Measurements from ENCODE around the gene ADAM23.

Gene ADAM23

GRCh38 chr2:206511283-206511682 is 68.0 kb downstream of the ADAM23 start:
- Mint-ChIP-seq H3K36me3 (ENCODE audit: low read depth) (no peaks in the 10 kb centered on the region), H3K27ac (no peak overlapping the region), H3K4me1 (ENCODE audit: low read depth) (peaks cover 12% of the 10 kb centered on the region), H3K9me3 (no peaks in the 10 kb centered on the region), H3K4me3 (no peak overlapping the region), H3K27me3 (peaks cover 16% of the 10 kb centered on the region)
- DNase-seq, result no peak

GRCh38 chr2:206512999-206513398 is 69.7 kb downstream of the ADAM23 start:
- no peak overlapping the region for H3K4me3 Mint-ChIP-seq
- peaks cover 16% of the 10 kb centered on the region for H3K27me3 Mint-ChIP-seq

GRCh38 chr2:206515580-206515979 is 72.2 kb downstream of the ADAM23 start:
- H3K4me3 Mint-ChIP-seq, result no peak overlapping the region
- H3K27me3 Mint-ChIP-seq, result peaks cover 16% of the 10 kb centered on the region
- H3K4me1 Mint-ChIP-seq (ENCODE audit: low read depth), result peaks cover 12% of the 10 kb centered on the region
- H3K9me3 Mint-ChIP-seq, result no peaks in the 10 kb centered on the region
- no peaks in the 10 kb centered on the region for H3K36me3 Mint-ChIP-seq (ENCODE audit: low read depth)
- no peak for DNase-seq
- no peak overlapping the region for H3K27ac Mint-ChIP-seq

More at GRCh38 chr2:206512999-206513398, 69.7 kb downstream of the ADAM23 start:
- Mint-ChIP-seq H3K4me1 (ENCODE audit: low read depth) (peaks cover 12% of the 10 kb centered on the region), H3K9me3 (no peaks in the 10 kb centered on the region), H3K27ac (no peak overlapping the region), H3K36me3 (ENCODE audit: low read depth) (no peaks in the 10 kb centered on the region)
- DNase-seq, result no peak

GRCh38 chr2:206518997-206519396 is 75.7 kb downstream of the ADAM23 start:
- Mint-ChIP-seq H3K4me1 (ENCODE audit: low read depth) (peaks cover 3% of the 10 kb centered on the region), H3K4me3 (no peak overlapping the region), H3K36me3 (ENCODE audit: low read depth) (no peaks in the 10 kb centered on the region), H3K9me3 (no peaks in the 10 kb centered on the region), H3K27me3 (peaks cover 12% of the 10 kb centered on the region), H3K27ac (no peak overlapping the region)
- no peak for DNase-seq

- DNase-seq, result no peak
- Mint-ChIP-seq H3K36me3 (ENCODE audit: low read depth) (no peaks in the 10 kb centered on the region), H3K4me1 (ENCODE audit: low read depth) (peaks cover 3% of the 10 kb centered on the region), H3K9me3 (no peaks in the 10 kb centered on the region), H3K27ac (no peak overlapping the region), H3K4me3 (no peak overlapping the region), H3K27me3 (peaks cover under 1% of the 10 kb centered on the region)
Measured at GRCh38 chr2:206520450-206520849, 77.1 kb downstream of the ADAM23 start.

- Mint-ChIP-seq H3K4me3 (no peak overlapping the region), H3K27me3 (no peaks in the 10 kb centered on the region), H3K9me3 (no peaks in the 10 kb centered on the region), H3K4me1 (ENCODE audit: low read depth) (peaks cover 3% of the 10 kb centered on the region), H3K27ac (no peak overlapping the region), H3K36me3 (ENCODE audit: low read depth) (no peaks in the 10 kb centered on the region)
- DNase-seq, result no peak
Measured at GRCh38 chr2:206521115-206521514, 77.8 kb downstream of the ADAM23 start.

GRCh38 chr2:206521612-206522011 is 78.3 kb downstream of the ADAM23 start:
- no peak for DNase-seq
- no peak overlapping the region for H3K27ac Mint-ChIP-seq
- no peak overlapping the region for H3K4me3 Mint-ChIP-seq
- no peaks in the 10 kb centered on the region for H3K9me3 Mint-ChIP-seq
- H3K4me1 Mint-ChIP-seq (ENCODE audit: low read depth), result peaks cover 3% of the 10 kb centered on the region
- peaks cover 3% of the 10 kb centered on the region for H3K27me3 Mint-ChIP-seq
- no peaks in the 10 kb centered on the region for H3K36me3 Mint-ChIP-seq (ENCODE audit: low read depth)

GRCh38 chr2:206526416-206526815 is 83.1 kb downstream of the ADAM23 start:
- H3K36me3 Mint-ChIP-seq (ENCODE audit: low read depth), result no peaks in the 10 kb centered on the region
- peaks cover 13% of the 10 kb centered on the region for H3K27me3 Mint-ChIP-seq
- peaks cover 17% of the 10 kb centered on the region for H3K4me1 Mint-ChIP-seq (ENCODE audit: low read depth)
- no peak overlapping the region for H3K27ac Mint-ChIP-seq
- no peaks in the 10 kb centered on the region for H3K9me3 Mint-ChIP-seq
- no peak for DNase-seq
- H3K4me3 Mint-ChIP-seq, result no peak overlapping the region

- Mint-ChIP-seq H3K27me3 (peaks cover 17% of the 10 kb centered on the region), H3K27ac (no peak overlapping the region), H3K4me3 (no peak overlapping the region), H3K36me3 (ENCODE audit: low read depth) (no peaks in the 10 kb centered on the region), H3K4me1 (ENCODE audit: low read depth) (peaks cover 20% of the 10 kb centered on the region), H3K9me3 (no peaks in the 10 kb centered on the region)
- DNase-seq, result no peak
Measured at GRCh38 chr2:206527153-206527552, 83.8 kb downstream of the ADAM23 start.

- Mint-ChIP-seq H3K4me1 (ENCODE audit: low read depth) (peaks cover 20% of the 10 kb centered on the region), H3K4me3 (peak overlapping the region; percentile 63), H3K27me3 (peaks cover 20% of the 10 kb centered on the region), H3K27ac (no peak overlapping the region), H3K9me3 (no peaks in the 10 kb centered on the region), H3K36me3 (ENCODE audit: low read depth) (no peaks in the 10 kb centered on the region)
- DNase-seq, result no peak
Measured at GRCh38 chr2:206530727-206531126, 87.4 kb downstream of the ADAM23 start.

- peaks cover 19% of the 10 kb centered on the region for H3K27me3 Mint-ChIP-seq
- H3K36me3 Mint-ChIP-seq (ENCODE audit: low read depth), result no peaks in the 10 kb centered on the region
- peaks cover 23% of the 10 kb centered on the region for H3K4me1 Mint-ChIP-seq (ENCODE audit: low read depth)
- no peak for DNase-seq
- no peak overlapping the region for H3K27ac Mint-ChIP-seq
- H3K9me3 Mint-ChIP-seq, result no peaks in the 10 kb centered on the region
- no peak overlapping the region for H3K4me3 Mint-ChIP-seq
Measured at GRCh38 chr2:206531996-206532543, 88.7 kb downstream of the ADAM23 start.

GRCh38 chr2:206533977-206534376 is 90.6 kb downstream of the ADAM23 start:
- no peak overlapping the region for H3K27ac Mint-ChIP-seq

GRCh38 chr2:206535260-206535986 is 92.1 kb downstream of the ADAM23 start:
- H3K36me3 Mint-ChIP-seq (ENCODE audit: low read depth), result no peaks in the 10 kb centered on the region
- no peaks in the 10 kb centered on the region for H3K9me3 Mint-ChIP-seq
- H3K27ac Mint-ChIP-seq, result no peak overlapping the region
- peaks cover 20% of the 10 kb centered on the region for H3K4me1 Mint-ChIP-seq (ENCODE audit: low read depth)
- no peak for DNase-seq
- H3K4me3 Mint-ChIP-seq, result no peak overlapping the region
- H3K27me3 Mint-ChIP-seq, result peaks cover 17% of the 10 kb centered on the region

More at GRCh38 chr2:206533977-206534376, 90.6 kb downstream of the ADAM23 start:
- H3K4me3 Mint-ChIP-seq, result no peak overlapping the region
- H3K27me3 Mint-ChIP-seq, result peaks cover 16% of the 10 kb centered on the region
- peaks cover 24% of the 10 kb centered on the region for H3K4me1 Mint-ChIP-seq (ENCODE audit: low read depth)
- DNase-seq, result no peak
- H3K36me3 Mint-ChIP-seq (ENCODE audit: low read depth), result no peaks in the 10 kb centered on the region
- H3K9me3 Mint-ChIP-seq, result no peaks in the 10 kb centered on the region

GRCh38 chr2:206540757-206541156 is 97.4 kb downstream of the ADAM23 start:
- Mint-ChIP-seq H3K36me3 (ENCODE audit: low read depth) (no peaks in the 10 kb centered on the region), H3K4me3 (no peak overlapping the region)

GRCh38 chr2:206543073-206543472 is 99.7 kb downstream of the ADAM23 start:
- Mint-ChIP-seq H3K27ac (no peak overlapping the region), H3K27me3 (peaks cover 3% of the 10 kb centered on the region), H3K9me3 (no peaks in the 10 kb centered on the region), H3K36me3 (ENCODE audit: low read depth) (no peaks in the 10 kb centered on the region), H3K4me3 (no peak overlapping the region), H3K4me1 (ENCODE audit: low read depth) (peaks cover 14% of the 10 kb centered on the region)
- no peak for DNase-seq

More at GRCh38 chr2:206540757-206541156, 97.4 kb downstream of the ADAM23 start:
- Mint-ChIP-seq H3K4me1 (ENCODE audit: low read depth) (peaks cover 19% of the 10 kb centered on the region), H3K27ac (no peak overlapping the region), H3K27me3 (peaks cover 7% of the 10 kb centered on the region), H3K9me3 (no peaks in the 10 kb centered on the region)
- no peak for DNase-seq
